Kidney (tissue), 14 donors: ENCODE data around the gene DDX10. TPM values are rescaled to one million over a fixed set of nuclear protein-coding genes. Genes with fewer than 3 reads are reported as not detected.

ENCODE experiments used
- DNase-seq, 5 donors: peaks; one replicate each; pipeline ENCODE4 v3.0.0-alpha.2; 2013 to 2020
- FAIRE-seq: peaks from 2 replicates; lab custom pipeline; 2012; peaks lifted over from hg19 to GRCh38; lab: Jason Lieb, UNC
- H3K27ac ChIP-seq, 2 donors: one replicate each; pipeline ENCODE4 v1.7.0; 2013; ENCODE audit warnings: low read depth in 2 of 2, low read length in 2 of 2, inconsistent platforms in 1 of 2
- H3K27me3 ChIP-seq: one replicate; pipeline ENCODE4 v1.7.1; 2013; ENCODE audit warnings: low read length, inconsistent platforms; ENCODE audit not compliant: control insufficient read depth, insufficient read depth
- H3K36me3 ChIP-seq, 3 donors: one replicate each; pipeline versions ENCODE4 v1.7.0 to v1.7.1; 2013; ENCODE audit warnings: low read length in 3 of 3, control low read depth in 1 of 3, inconsistent platforms in 1 of 3; ENCODE audit not compliant: insufficient read depth in 3 of 3, control insufficient read depth in 2 of 3
- H3K4me1 ChIP-seq, 3 donors: one replicate each; pipeline versions ENCODE4 v1.7.0 to v1.7.1; 2013; ENCODE audit warnings: low read length in 3 of 3, inconsistent platforms in 1 of 3, low read depth in 1 of 3; ENCODE audit not compliant: control insufficient read depth in 2 of 3, insufficient read depth in 2 of 3
- H3K4me3 ChIP-seq, 3 donors: one replicate each; pipeline versions ENCODE4 v1.7.0 to v1.8.1; 2013; ENCODE audit warnings: low read length in 3 of 3, control low read depth in 1 of 3, inconsistent platforms in 1 of 3
- H3K9ac ChIP-seq, 3 donors: one replicate each; pipeline versions ENCODE4 v1.7.0 to v1.7.1; 2013; ENCODE audit warnings: low read length in 3 of 3, control low read depth in 1 of 3, inconsistent platforms in 1 of 3
- H3K9me3 ChIP-seq, 3 donors: one replicate each; pipeline versions ENCODE4 v1.7.0 to v1.7.1; 2013; ENCODE audit warnings: low read length in 3 of 3, control low read depth in 1 of 3, inconsistent platforms in 1 of 3; ENCODE audit not compliant: control insufficient read depth in 2 of 3, insufficient read depth in 1 of 3
- intact Hi-C: fragments of 100-400 bp; cut with DNase I; formaldehyde crosslinking; loops from one replicate; pipeline ENCODE4 v1.11.1; 2022
- polyA plus RNA-seq: library from polyadenylated mRNA; stranded (reverse); fragments of 350-450 nt; fragmentation: Illumina TruSeq; extraction: RNeasy Lipid Tissue Mini Kit (QIAGEN cat#74804); gene quantifications from one replicate; pipeline ENCODE4 v1.2.3, GENCODE V29; 2014; ENCODE audit warnings: low read depth, low replicate concordance; ENCODE audit not compliant: insufficient read depth
- total RNA-seq: library from RNA; stranded (reverse); fragmentation: NEBNext Ultra II Directional; extraction: Animal tissue kit (Norgen Biotek cat#: 25700); gene quantifications from one replicate; pipeline ENCODE4 v1.2.1, GENCODE V29; 2021
- TF ChIP-seq, protein P1 (sequence below): IDR thresholded peaks from 3 replicates; pipeline ENCODE4 v1.5.1; 2012; ENCODE audit warnings: mild to moderate bottlenecking, moderate library complexity, borderline replicate concordance; ENCODE audit not compliant: insufficient read depth; ENCODE audit errors: extremely low read depth
- donor health status: control.
- donor health status: control.
- donor health status: control.
- donor health status: control.
- donor health status: control.
- donor health status: DM: yes; HTN: yes; CAD: no.
- donor health status: Normal renal cell carcinoma (clear cell type).

The DDX10 gene
- total and polyA plus RNA-seq, 2 donors from 2014 or later = 24.8 to 79.2 TPM

DNA sequence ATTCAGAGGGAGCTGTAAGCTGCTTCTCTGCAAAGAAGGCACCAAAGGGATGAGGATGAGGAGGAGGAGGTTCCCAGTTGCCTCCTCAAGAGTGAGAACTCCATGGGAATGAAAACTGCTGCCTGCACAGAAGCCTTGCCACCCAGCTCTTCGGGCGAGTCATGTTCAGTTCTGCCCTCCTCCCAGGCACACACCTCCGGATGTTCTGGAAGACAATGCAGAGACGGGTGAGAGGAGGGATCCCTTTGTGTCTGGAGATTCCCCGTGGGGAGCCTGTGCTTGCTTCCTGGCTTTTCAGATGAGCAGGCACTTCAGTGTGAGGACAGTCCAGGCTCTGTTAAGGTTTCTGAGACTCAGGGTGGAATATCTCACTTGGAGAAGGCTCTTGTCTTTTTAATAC, 295.6 kb downstream of the DDX10 start:
- DNase-seq (no peak), FAIRE-seq (no peak)
- TF ChIP-seq, protein P1, sequence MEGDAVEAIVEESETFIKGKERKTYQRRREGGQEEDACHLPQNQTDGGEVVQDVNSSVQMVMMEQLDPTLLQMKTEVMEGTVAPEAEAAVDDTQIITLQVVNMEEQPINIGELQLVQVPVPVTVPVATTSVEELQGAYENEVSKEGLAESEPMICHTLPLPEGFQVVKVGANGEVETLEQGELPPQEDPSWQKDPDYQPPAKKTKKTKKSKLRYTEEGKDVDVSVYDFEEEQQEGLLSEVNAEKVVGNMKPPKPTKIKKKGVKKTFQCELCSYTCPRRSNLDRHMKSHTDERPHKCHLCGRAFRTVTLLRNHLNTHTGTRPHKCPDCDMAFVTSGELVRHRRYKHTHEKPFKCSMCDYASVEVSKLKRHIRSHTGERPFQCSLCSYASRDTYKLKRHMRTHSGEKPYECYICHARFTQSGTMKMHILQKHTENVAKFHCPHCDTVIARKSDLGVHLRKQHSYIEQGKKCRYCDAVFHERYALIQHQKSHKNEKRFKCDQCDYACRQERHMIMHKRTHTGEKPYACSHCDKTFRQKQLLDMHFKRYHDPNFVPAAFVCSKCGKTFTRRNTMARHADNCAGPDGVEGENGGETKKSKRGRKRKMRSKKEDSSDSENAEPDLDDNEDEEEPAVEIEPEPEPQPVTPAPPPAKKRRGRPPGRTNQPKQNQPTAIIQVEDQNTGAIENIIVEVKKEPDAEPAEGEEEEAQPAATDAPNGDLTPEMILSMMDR = no peak
- no peaks in the 10 kb centered on the region for H3K4me1 ChIP-seq
- H3K9me3 ChIP-seq = no peaks in the 10 kb centered on the region
- no peaks in the 10 kb centered on the region for H3K36me3 ChIP-seq
- no peaks in the 10 kb centered on the region for H3K27me3 ChIP-seq
- intact Hi-C loops = no loop called here
- H3K4me3 ChIP-seq = no peak overlapping the region
- no peak overlapping the region for H3K27ac ChIP-seq
- H3K9ac ChIP-seq = no peak overlapping the region

DNA sequence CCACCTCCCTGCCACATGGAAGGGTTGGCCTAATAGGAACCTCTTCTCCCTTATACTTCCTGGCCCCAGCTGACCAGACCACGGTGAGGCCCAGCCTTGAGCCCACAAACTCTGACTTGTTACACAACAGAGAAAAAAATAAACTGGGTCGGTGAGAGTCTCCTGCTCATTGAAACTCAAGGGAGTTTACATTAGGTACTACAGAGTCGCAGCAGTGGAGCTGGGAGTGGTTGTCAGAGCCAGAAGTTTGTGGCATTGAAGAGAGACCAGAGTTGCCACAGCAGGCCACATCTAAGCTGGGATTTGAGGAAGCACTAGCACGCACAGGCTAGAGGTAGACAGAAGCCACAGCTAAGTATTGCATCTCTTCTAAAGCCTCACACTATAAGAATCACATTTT, 296.2 kb downstream of the DDX10 start:
- intact Hi-C loops = no loop called here
- no peaks in the 10 kb centered on the region for H3K36me3 ChIP-seq
- FAIRE-seq (no peak), DNase-seq (no peak)
- no peaks in the 10 kb centered on the region for H3K4me1 ChIP-seq
- no peak overlapping the region for H3K9ac ChIP-seq
- no peaks in the 10 kb centered on the region for H3K9me3 ChIP-seq
- TF ChIP-seq, protein P1 = no peak
- no peaks in the 10 kb centered on the region for H3K27me3 ChIP-seq
- H3K4me3 ChIP-seq = no peak overlapping the region
- H3K27ac ChIP-seq = no peak overlapping the region

DNA sequence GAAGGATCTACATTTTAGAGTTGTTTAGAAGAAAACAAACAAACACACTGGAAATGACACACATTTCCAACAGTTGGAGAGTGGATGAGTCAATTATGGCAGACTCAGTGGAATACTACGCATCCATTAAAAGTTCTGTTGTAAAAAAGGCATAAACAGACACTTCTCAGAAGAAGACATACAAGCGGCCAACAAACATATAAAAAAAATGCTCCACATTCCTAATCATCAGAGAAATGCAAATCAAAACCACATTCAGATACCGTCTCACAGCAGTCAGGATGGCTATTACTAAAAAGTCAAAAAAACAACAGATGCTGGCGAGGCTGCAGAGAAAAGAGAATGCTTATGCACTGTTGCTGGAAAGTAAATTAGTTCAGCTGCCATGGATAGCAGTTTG, 298.2 kb downstream of the DDX10 start:
- DNase-seq = no peak
- TF ChIP-seq, protein P1 = no peak
- H3K4me3 ChIP-seq = no peak overlapping the region
- no peaks in the 10 kb centered on the region for H3K36me3 ChIP-seq
- no peak overlapping the region for H3K27ac ChIP-seq
- no peak for FAIRE-seq
- H3K27me3 ChIP-seq = no peaks in the 10 kb centered on the region
- no peaks in the 10 kb centered on the region for H3K9me3 ChIP-seq
- H3K9ac ChIP-seq = no peak overlapping the region
- intact Hi-C loops = no loop called here
- no peaks in the 10 kb centered on the region for H3K4me1 ChIP-seq
